HUES6 (cell line): ENCODE measurements around the gene ADRA1B.

ENCODE experiments used
- H3K27ac ChIP-seq: 2 replicates; pipeline ENCODE4 v1.7.0; 2013; ENCODE audit warnings: low read depth, mild to moderate bottlenecking, low read length, inconsistent platforms
- H3K27me3 ChIP-seq: 2 replicates; pipeline ENCODE4 v1.6.1; 2013; ENCODE audit warnings: low read length; ENCODE audit not compliant: control insufficient read depth, insufficient read depth
- H3K36me3 ChIP-seq: 2 replicates; pipeline ENCODE4 v1.6.1; 2013; ENCODE audit warnings: low read length; ENCODE audit not compliant: control insufficient read depth, insufficient read depth
- H3K4me1 ChIP-seq: 2 replicates; pipeline ENCODE4 v1.6.1; 2013; ENCODE audit warnings: low read length; ENCODE audit not compliant: control insufficient read depth, insufficient read depth
- H3K4me3 ChIP-seq: 2 replicates; pipeline ENCODE4 v1.5.1; 2013; ENCODE audit warnings: low read depth, low read length
- H3K9ac ChIP-seq: one replicate; pipeline ENCODE4 v1.6.1; 2013; ENCODE audit warnings: mild to moderate bottlenecking, low read length
- H3K9me3 ChIP-seq: 2 replicates; pipeline ENCODE4 v1.6.1; 2013; ENCODE audit warnings: low read depth, low read length; ENCODE audit not compliant: control insufficient read depth, insufficient read depth

ADRA1B gene

DNA sequence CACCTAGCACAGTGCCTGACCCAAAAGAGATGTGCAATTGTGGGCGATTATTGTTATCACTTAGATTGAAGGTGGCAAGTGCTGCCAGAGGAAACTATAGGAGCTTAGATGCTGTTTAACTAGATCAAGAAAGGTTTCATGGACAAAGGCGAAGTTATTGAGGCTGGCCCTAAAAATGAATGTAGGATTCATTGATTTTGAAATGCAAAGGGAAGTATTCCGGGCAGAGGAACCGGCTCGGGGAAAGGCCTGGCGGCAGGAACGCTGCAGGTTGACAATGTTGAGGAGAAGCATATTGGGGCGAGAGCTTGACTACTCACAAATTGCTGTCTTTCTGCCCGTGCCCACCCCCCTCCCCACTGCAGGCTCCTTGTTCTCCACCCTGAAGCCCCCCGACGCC, 55.2 kb downstream of the ADRA1B start:
- peaks cover 61% of the 10 kb centered on the region for H3K27me3 ChIP-seq
- no peaks in the 10 kb centered on the region for H3K36me3 ChIP-seq
- H3K4me1 ChIP-seq = peaks cover 8% of the 10 kb centered on the region; the same call in 1 of the 2 replicates
- H3K9me3 ChIP-seq = no peaks in the 10 kb centered on the region
- H3K9ac ChIP-seq = peak overlapping the region; percentile 17
- no peak overlapping the region for H3K27ac ChIP-seq
- H3K4me3 ChIP-seq = peak overlapping the region; percentile 48

DNA sequence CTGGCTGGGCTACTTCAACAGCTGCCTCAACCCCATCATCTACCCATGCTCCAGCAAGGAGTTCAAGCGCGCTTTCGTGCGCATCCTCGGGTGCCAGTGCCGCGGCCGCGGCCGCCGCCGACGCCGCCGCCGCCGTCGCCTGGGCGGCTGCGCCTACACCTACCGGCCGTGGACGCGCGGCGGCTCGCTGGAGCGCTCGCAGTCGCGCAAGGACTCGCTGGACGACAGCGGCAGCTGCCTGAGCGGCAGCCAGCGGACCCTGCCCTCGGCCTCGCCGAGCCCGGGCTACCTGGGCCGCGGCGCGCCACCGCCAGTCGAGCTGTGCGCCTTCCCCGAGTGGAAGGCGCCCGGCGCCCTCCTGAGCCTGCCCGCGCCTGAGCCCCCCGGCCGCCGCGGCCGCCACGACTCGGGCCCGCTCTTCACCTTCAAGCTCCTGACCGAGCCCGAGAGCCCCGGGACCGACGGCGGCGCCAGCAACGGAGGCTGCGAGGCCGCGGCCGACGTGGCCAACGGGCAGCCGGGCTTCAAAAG, 55.7 kb downstream of the ADRA1B start:
- Histone ChIP-seq H3K4me1 (peaks cover 8% of the 10 kb centered on the region; the same call in 1 of the 2 replicates), H3K27ac (no peak overlapping the region), H3K4me3 (peak overlapping the region; percentile 48), H3K36me3 (no peaks in the 10 kb centered on the region), H3K27me3 (peaks cover 63% of the 10 kb centered on the region), H3K9ac (peak overlapping the region; percentile 17), H3K9me3 (no peaks in the 10 kb centered on the region)

DNA sequence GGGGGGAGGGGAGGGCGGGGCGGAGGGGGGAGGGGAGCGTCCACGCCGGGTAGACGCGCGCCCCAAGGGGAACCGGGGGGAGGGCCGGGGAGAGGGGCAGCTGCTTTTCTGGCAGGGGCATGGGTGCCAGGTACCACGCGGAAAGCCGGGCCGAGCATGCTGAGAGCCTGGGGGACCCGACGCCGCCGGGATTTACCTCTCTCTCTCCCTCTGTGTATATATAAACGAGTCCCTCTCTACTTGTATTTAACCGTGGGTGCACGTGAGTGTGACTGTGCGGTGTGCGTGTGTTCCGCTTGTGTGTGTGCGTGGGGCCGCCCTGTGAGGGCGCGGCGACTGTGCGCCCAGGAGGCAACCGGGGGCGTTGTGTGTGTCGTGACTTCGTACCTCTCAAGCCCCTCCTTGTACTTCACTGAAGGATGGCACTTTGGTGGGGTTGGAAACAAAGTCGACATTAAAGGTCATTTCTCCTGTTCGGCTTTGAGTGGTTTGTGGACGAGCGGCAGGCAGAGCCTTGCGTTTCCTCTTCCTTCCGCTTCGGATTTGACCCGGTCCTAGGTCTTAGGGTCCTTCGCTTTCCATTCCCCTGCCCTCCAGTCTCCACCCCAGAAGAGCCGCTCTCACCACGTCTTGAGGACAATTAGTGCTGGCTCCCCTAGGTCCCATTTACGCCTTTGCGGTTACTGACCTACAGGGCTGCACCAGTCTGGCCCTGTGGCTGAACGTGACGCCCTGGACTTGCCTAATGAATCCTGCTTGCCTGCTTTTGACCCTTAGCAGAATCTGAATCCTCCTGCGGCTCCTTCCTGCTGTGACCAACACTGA, 56.5 kb downstream of the ADRA1B start:
- no peak overlapping the region for H3K27ac ChIP-seq
- peak overlapping the region; percentile 31; the same call in 1 of the 2 replicates for H3K4me3 ChIP-seq
- peaks cover 8% of the 10 kb centered on the region; the same call in 1 of the 2 replicates for H3K4me1 ChIP-seq
- H3K36me3 ChIP-seq = no peaks in the 10 kb centered on the region
- no peak overlapping the region for H3K9ac ChIP-seq
- no peaks in the 10 kb centered on the region for H3K9me3 ChIP-seq
- peaks cover 70% of the 10 kb centered on the region for H3K27me3 ChIP-seq

DNA sequence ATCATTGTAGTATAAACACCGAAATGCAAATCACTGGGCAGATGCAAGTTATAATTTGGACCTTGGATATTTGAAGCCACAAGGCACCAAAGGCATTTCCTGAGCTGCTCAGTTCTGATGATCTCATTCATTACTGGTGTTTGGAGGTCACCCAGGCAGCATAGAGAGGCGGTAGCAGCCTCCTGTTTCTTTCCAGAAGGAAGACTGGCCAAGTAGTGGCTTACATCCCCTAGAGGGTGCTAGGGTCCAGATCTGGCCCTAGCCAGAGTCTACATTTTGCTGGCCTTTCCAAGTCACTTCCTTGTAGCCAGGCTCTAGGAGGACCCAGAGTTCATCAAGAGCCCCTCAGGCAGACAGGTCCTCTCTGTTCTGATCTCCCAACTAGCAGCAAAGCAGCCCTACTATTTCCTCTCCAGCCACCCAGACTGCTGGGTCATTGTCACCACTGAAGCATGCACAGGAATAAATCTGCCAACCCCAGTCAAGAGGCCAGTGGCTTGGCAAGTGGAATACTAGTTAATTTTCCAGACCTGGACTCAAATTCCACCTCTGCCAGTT, 59.3 kb downstream of the ADRA1B start:
- Histone ChIP-seq H3K27me3 (peaks cover 66% of the 10 kb centered on the region), H3K9ac (no peak overlapping the region), H3K4me3 (no peak overlapping the region), H3K4me1 (peaks cover 8% of the 10 kb centered on the region; the same call in 1 of the 2 replicates), H3K36me3 (no peaks in the 10 kb centered on the region), H3K9me3 (no peaks in the 10 kb centered on the region), H3K27ac (no peak overlapping the region)

DNA sequence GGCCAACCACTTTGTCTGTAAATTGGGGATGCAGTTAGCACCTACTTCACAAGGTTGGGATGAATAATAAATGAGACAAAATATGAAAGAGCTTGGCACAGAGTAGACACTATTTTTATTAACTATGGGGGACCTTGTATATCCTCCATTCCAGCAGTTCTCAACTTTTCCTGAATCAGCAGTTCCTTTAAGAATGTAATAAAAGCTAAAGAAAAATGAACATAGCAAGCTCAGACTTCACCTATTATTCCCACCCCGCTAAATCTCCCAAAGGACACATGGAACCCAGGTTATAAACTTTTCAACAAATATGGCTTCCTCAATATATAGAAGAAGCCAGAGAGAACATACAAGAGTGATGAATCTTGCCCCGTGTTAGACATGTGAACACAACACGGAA, 60.6 kb downstream of the ADRA1B start:
- no peak overlapping the region for H3K9ac ChIP-seq
- no peak overlapping the region for H3K27ac ChIP-seq
- peaks cover 53% of the 10 kb centered on the region for H3K27me3 ChIP-seq
- H3K9me3 ChIP-seq = no peaks in the 10 kb centered on the region
- no peaks in the 10 kb centered on the region for H3K36me3 ChIP-seq
- peaks cover 8% of the 10 kb centered on the region; the same call in 1 of the 2 replicates for H3K4me1 ChIP-seq
- no peak overlapping the region for H3K4me3 ChIP-seq

DNA sequence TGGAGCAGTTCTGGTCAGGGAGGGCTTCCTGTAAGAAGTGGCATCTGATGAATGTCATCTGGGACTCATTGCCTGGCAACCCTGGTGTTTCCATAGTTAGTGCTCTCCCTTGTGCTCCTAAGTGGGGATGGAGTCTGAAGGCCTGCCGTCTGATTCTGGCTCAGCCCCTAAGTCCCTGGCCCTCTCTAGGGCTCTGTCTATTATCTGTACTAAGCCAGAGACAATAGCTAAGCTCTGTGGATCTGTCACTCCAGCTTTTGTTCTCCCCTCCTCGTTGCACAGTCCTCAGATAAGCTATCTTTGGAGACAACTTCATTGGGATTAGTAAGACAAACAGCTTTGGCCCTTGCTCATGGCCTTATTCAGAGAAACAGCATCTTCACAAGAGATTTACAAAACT, 62.1 kb downstream of the ADRA1B start:
- H3K9me3 ChIP-seq = no peaks in the 10 kb centered on the region
- no peaks in the 10 kb centered on the region for H3K36me3 ChIP-seq
- no peaks in the 10 kb centered on the region for H3K4me1 ChIP-seq
- peaks cover 50% of the 10 kb centered on the region for H3K27me3 ChIP-seq
- H3K27ac ChIP-seq = no peak overlapping the region
- no peak overlapping the region for H3K4me3 ChIP-seq
- no peak overlapping the region for H3K9ac ChIP-seq

DNA sequence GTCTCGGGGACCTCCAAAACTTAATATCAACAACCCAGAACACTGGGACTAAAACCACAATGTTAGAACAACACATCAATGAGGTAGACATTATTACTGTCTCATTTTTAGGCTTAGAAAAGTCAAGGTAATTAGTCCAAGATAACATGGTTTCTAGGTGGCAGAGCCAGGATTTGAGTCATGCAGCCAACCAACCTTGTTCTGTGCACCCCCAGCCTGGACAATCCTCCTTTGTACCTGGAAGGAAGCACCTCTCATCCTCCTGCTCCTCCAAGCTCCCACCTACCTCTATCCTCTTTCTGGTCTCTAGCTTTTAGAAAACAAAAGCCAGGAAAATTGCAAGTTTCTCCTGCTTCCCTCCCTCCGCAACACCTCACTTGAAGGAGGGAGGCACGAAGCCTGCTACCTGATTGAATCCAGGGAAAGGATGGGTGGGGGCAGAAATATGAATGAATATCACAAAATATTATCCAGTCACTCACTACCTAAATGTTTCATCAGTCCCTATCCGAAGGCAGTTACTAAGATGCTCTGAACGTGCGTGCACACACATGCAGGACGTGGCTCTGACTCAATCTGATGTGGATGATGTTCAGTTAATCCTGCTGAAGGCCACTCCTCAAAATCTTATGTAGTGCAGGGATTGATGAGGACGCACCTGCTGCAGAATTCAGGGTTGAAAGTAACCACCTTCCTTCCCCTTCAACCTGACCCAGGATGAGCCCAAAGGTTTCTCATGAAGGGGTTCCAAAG, 66.3 kb downstream of the ADRA1B start:
- H3K9ac ChIP-seq = no peak overlapping the region

DNA sequence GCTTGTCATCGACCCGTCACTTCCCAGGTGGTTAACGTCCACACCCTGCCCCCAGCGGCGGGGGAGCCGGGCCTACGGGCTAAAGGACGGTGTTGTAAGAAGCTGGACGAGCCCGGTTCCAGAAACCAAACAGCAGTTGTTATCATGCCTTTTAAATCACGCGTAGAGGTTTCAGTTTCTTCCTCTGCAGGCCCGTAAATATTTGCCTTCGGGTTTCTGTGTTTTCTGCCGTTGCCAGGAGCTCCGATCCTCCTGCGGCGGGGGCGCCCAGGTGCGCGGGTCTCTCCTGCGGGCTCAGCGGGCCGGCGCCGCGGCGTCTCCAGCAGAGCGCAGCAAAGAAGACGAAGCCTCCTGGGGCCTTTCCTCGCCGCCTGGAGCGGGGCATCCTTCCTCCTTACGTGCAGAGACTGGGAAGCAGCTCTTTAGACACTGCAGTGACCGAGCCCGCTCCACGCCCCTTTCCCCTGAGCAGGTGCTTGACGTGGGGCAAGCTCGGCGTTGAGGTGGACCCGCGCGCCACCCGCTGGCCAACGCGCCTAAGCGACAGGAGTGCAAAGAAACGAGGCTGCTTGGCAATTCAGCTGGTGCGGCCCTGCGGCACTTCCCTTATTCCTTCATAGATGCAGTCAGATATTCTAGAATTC, 70.9 kb downstream of the ADRA1B start:
- Histone ChIP-seq H3K27me3 (peaks cover 48% of the 10 kb centered on the region), H3K4me1 (peaks cover 4% of the 10 kb centered on the region; the same call in 1 of the 2 replicates), H3K4me3 (peak overlapping the region; percentile 55), H3K9ac (peak overlapping the region; percentile 8), H3K27ac (no peak overlapping the region), H3K9me3 (no peaks in the 10 kb centered on the region), H3K36me3 (no peaks in the 10 kb centered on the region)

More for the DNA sequence above, 66.3 kb downstream of the ADRA1B start:
- Histone ChIP-seq H3K36me3 (no peaks in the 10 kb centered on the region), H3K4me3 (no peak overlapping the region), H3K27ac (no peak overlapping the region), H3K4me1 (peaks cover 4% of the 10 kb centered on the region; the same call in 1 of the 2 replicates), H3K27me3 (peaks cover 56% of the 10 kb centered on the region), H3K9me3 (no peaks in the 10 kb centered on the region)

DNA sequence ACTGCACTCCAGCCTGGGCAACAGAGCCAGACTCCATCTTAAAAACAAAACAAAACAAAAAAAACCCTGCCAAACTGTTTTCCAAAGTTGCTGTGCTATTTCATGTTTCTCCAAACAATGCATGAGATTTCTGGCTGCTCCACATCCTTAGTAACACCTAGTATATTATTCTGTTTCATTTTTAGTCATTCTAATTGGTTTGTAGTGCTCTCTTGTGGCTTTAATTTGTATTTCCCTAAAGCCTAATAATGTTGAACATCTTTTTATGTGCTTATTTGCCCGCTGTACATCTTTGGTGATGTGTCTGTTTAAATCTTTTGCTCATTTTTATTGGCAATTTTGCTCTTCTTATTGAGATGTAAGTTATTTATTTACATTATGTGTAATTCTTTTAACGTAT, 74.2 kb downstream of the ADRA1B start:
- Histone ChIP-seq H3K27ac (no peak overlapping the region), H3K9me3 (peaks cover 8% of the 10 kb centered on the region), H3K27me3 (peaks cover 29% of the 10 kb centered on the region), H3K9ac (no peak overlapping the region), H3K4me3 (no peak overlapping the region), H3K36me3 (no peaks in the 10 kb centered on the region), H3K4me1 (peaks cover 4% of the 10 kb centered on the region; the same call in 1 of the 2 replicates)

DNA sequence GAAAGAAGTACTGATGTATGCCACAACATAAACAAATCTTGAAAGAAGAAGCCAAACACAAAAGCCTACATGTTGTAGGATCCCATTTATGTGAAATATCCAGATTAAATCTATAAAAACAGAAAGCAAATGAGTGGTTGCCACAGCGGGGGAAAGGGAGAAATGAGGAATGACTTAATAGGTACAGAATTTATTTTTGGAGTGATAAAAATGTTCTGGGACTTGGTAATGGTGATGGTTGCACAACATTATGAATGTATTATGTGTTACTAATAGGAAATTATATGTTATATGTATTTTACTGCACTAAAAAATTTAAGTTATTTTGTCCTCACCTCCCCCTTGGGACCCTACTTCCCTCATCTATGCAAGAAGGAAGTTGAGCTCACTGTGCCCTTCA, 76.3 kb downstream of the ADRA1B start:
- peaks cover 9% of the 10 kb centered on the region for H3K27me3 ChIP-seq
- H3K9me3 ChIP-seq = peaks cover 8% of the 10 kb centered on the region
- H3K4me3 ChIP-seq = no peak overlapping the region

More for the DNA sequence above, 76.3 kb downstream of the ADRA1B start:
- Histone ChIP-seq H3K36me3 (no peaks in the 10 kb centered on the region), H3K9ac (no peak overlapping the region), H3K27ac (no peak overlapping the region), H3K4me1 (no peaks in the 10 kb centered on the region)
